IMR-90 (cell line): ENCODE data around the gene PLEKHS1.

ENCODE experiments used
- CTCF ChIP-seq: conservative IDR thresholded peaks from 2 replicates; pipeline ENCODE4 v1.5.1; 2012; ENCODE audit warnings: mild to moderate bottlenecking, low read depth, low read length, improper control_type of control experiment
- FOS ChIP-seq: fragments of 150-350 bp; IDR thresholded peaks from 2 replicates; pipeline ENCODE4 v1.6.1; 2016; ENCODE audit warnings: low read depth, low read length
- POLR2A ChIP-seq: IDR thresholded peaks from 2 replicates; pipeline ENCODE4 v1.6.1; 2012; ENCODE audit warnings: mild to moderate bottlenecking, low read depth, low read length
- RCOR1 ChIP-seq: IDR thresholded peaks from 2 replicates; pipeline ENCODE4 v1.6.1; 2012; ENCODE audit warnings: mild to moderate bottlenecking, low read length, improper control_type of control experiment; ENCODE audit not compliant: insufficient replicate concordance

GRCh38 chr10:113791691-113792090, 40.2 kb downstream of the PLEKHS1 start:
- TF ChIP-seq CTCF (no peak), POLR2A (no peak), FOS (no peak), RCOR1 (no peak)
